Progenitor cell of endocrine pancreas (in vitro differentiated cells): ENCODE measurements around the gene CERT1. TPM values are rescaled to one million over a fixed set of nuclear protein-coding genes. Genes with fewer than 3 reads are reported as not detected.
A peak's percentile ranks its signal among the peaks of the same experiment; 100 is the strongest.

ENCODE experiments used
- DNase-seq: peaks from one replicate; pipeline ENCODE4 v3.0.0; 2021; ENCODE audit warnings: low spot score; ENCODE audit not compliant: unreplicated experiment
- H3K27ac Mint-ChIP-seq: 2 replicates; pipeline ENCODE4 v1.8.0; 2021; ENCODE audit warnings: mild to moderate bottlenecking, moderate library complexity, mixed read lengths
- H3K27me3 Mint-ChIP-seq: 2 replicates; pipeline ENCODE4 v1.8.0; 2021; ENCODE audit warnings: mixed read lengths
- H3K36me3 Mint-ChIP-seq: 2 replicates; pipeline ENCODE4 v1.8.0; 2022; ENCODE audit warnings: mixed read lengths; ENCODE audit not compliant: insufficient read depth
- H3K4me1 Mint-ChIP-seq: 2 replicates; pipeline ENCODE4 v1.8.0; 2021; ENCODE audit warnings: low read depth, mixed read lengths
- H3K4me3 Mint-ChIP-seq: 2 replicates; pipeline ENCODE4 v1.8.0; 2021; ENCODE audit warnings: low read depth, mild to moderate bottlenecking, moderate library complexity, mixed read lengths
- H3K9me3 Mint-ChIP-seq: 2 replicates; pipeline ENCODE4 v1.8.0; 2021; ENCODE audit warnings: low read depth, mixed read lengths
- CTCF ChIP-seq: fragments of 200-600 bp; sonication (generic); IDR thresholded peaks from one replicate; pipeline ENCODE4 v1.5.0; 2021; ENCODE audit warnings: antibody characterized with exemption, mild to moderate bottlenecking; ENCODE audit not compliant: unreplicated experiment
- total RNA-seq: library from RNA; stranded (reverse); gene quantifications from 2 replicates; pipeline ENCODE4 v1.2.1, GENCODE V29; 2021

Gene CERT1
- total RNA-seq, 1 donor from 2014 or later, result 50.8 TPM

- H3K27me3 Mint-ChIP-seq, result no peaks in the 10 kb centered on the region
- DNase-seq, result no peak
- H3K9me3 Mint-ChIP-seq, result no peaks in the 10 kb centered on the region
- H3K27ac Mint-ChIP-seq, result no peak overlapping the region
- peaks cover 38% of the 10 kb centered on the region for H3K4me1 Mint-ChIP-seq
- no peak overlapping the region for H3K4me3 Mint-ChIP-seq
- no peak for TF ChIP-seq CTCF
- H3K36me3 Mint-ChIP-seq, result peaks cover 14% of the 10 kb centered on the region
Measured at GRCh38 chr5:75341934-75342333, 169.5 kb downstream of the CERT1 start.

DNA sequence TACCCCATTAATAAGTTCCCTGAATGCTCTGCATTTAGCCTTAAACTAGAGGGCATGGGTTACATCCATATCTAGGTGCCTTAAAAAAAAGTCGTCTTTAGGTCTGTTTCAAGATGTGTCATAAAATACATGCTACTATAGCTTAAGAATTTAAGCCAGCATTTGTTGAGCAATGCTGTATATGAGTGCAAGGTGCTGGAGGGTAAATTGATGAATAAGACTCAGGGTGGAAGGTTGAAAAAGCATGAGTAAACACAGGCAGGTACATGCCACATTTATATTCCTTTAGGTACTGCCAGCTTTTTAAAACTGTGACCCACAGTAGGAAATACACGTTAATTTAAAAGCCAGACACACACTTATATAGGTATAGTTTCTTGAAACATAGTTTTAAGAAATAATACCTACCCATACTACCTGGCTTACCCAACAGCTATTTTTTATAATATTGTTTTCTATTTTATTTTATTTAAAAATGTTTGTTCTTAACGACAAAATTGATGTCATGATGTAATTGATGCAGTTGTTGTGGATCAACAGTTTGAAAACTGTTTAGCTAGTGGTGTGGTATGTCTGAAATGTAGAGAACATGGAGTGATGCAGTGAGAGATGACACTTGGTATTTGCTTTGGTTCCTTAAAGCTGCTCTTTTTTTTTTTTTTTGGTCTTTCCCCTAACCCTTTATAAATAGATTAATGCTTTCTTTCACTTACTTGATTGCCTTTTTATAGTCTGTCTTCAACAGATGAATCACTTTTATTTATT lies 170.5 kb downstream of the CERT1 start:
- Mint-ChIP-seq H3K4me1 (peaks cover 38% of the 10 kb centered on the region), H3K9me3 (no peaks in the 10 kb centered on the region), H3K36me3 (peaks cover 12% of the 10 kb centered on the region), H3K27me3 (no peaks in the 10 kb centered on the region), H3K4me3 (peak overlapping the region; percentile 43), H3K27ac (peak overlapping the region; percentile 23)
- TF ChIP-seq CTCF, result no peak
- no peak for DNase-seq

- peaks cover 38% of the 10 kb centered on the region for H3K4me1 Mint-ChIP-seq
- H3K27me3 Mint-ChIP-seq, result no peaks in the 10 kb centered on the region
- H3K9me3 Mint-ChIP-seq, result no peaks in the 10 kb centered on the region
- H3K36me3 Mint-ChIP-seq, result peaks cover 2% of the 10 kb centered on the region
- DNase-seq, result no peak
- H3K27ac Mint-ChIP-seq, result peak overlapping the region; percentile 56
- no peak for TF ChIP-seq CTCF
- H3K4me3 Mint-ChIP-seq, result no peak overlapping the region
Measured at GRCh38 chr5:75338408-75338807, 173.0 kb downstream of the CERT1 start.

GRCh38 chr5:75337366-75338021 lies 173.9 kb downstream of the CERT1 start:
- peak; percentile 27 for DNase-seq
- TF ChIP-seq CTCF, result no peak
- H3K4me1 Mint-ChIP-seq, result peaks cover 38% of the 10 kb centered on the region
- no peaks in the 10 kb centered on the region for H3K27me3 Mint-ChIP-seq
- H3K36me3 Mint-ChIP-seq, result no peaks in the 10 kb centered on the region
- no peak overlapping the region for H3K4me3 Mint-ChIP-seq
- no peaks in the 10 kb centered on the region for H3K9me3 Mint-ChIP-seq
- no peak overlapping the region for H3K27ac Mint-ChIP-seq

- Mint-ChIP-seq H3K36me3 (no peaks in the 10 kb centered on the region), H3K9me3 (no peaks in the 10 kb centered on the region), H3K4me1 (peaks cover 37% of the 10 kb centered on the region), H3K27me3 (no peaks in the 10 kb centered on the region), H3K27ac (no peak within 1 kb of the TSS), H3K4me3 (no peak within 1 kb of the TSS)
- peak; percentile 94 for DNase-seq
- peak; percentile 10 for TF ChIP-seq CTCF
Measured at GRCh38 chr5:75336615-75337336, 174.7 kb downstream of the CERT1 start, which contains the start of gene HMGCR. HMGCR (plus strand) TSS chr5:75337220; CDS start chr5:75342606, 5,386 bp downstream.
